H9 (cell line): ENCODE measurements around the gene CCS. TPM values are rescaled to one million over a fixed set of nuclear protein-coding genes. Genes with fewer than 3 reads are reported as not detected.

Source experiments
- DNase-seq: peaks from one replicate; pipeline ENCODE4 v3.0.0-alpha.2; 2017
- H2AFZ ChIP-seq: one replicate; pipeline ENCODE4 v1.6.1; 2013; ENCODE audit warnings: mild to moderate bottlenecking, low read length, control low read depth, moderate library complexity
- H2AK5ac ChIP-seq: 2 replicates; pipeline ENCODE4 v1.6.1; 2013; ENCODE audit warnings: low read length, control low read depth, mixed read lengths; ENCODE audit not compliant: insufficient read length
- H2BK120ac ChIP-seq: one replicate; pipeline ENCODE4 v1.6.1; 2013; ENCODE audit warnings: low read depth, mild to moderate bottlenecking, low read length, control low read depth, inconsistent platforms; ENCODE audit not compliant: poor library complexity, severe bottlenecking
- H2BK12ac ChIP-seq: 2 replicates; pipeline ENCODE4 v1.6.1; 2013; ENCODE audit warnings: low read length, control low read depth, mixed read lengths, low read depth; ENCODE audit not compliant: insufficient read length
- H2BK15ac ChIP-seq: 2 replicates; pipeline ENCODE4 v1.6.1; 2013; ENCODE audit warnings: low read depth, low read length, control low read depth
- H2BK20ac ChIP-seq: one replicate; pipeline ENCODE4 v1.6.1; 2013; ENCODE audit warnings: low read depth, mild to moderate bottlenecking, low read length, control low read depth, inconsistent platforms; ENCODE audit not compliant: poor library complexity, severe bottlenecking
- H2BK5ac ChIP-seq: 2 replicates; pipeline ENCODE4 v1.6.1; 2013; ENCODE audit warnings: low read length, control low read depth, mixed read lengths; ENCODE audit not compliant: insufficient read length
- H3K14ac ChIP-seq: 2 replicates; pipeline ENCODE4 v1.6.1; 2013; ENCODE audit warnings: low read length, control low read depth; ENCODE audit not compliant: insufficient read depth
- H3K18ac ChIP-seq: 2 replicates; pipeline ENCODE4 v1.6.1; 2013; ENCODE audit warnings: low read depth, mild to moderate bottlenecking, mixed read lengths, low read length, control low read depth; ENCODE audit not compliant: insufficient read length
- H3K23ac ChIP-seq: 2 replicates; pipeline ENCODE4 v1.6.1; 2013; ENCODE audit warnings: low read length, control low read depth, mixed read lengths, low read depth; ENCODE audit not compliant: insufficient read length
- H3K23me2 ChIP-seq: 2 replicates; pipeline ENCODE4 v1.6.1; 2013; ENCODE audit warnings: low read depth, mild to moderate bottlenecking, mixed read lengths, low read length, control low read depth; ENCODE audit not compliant: insufficient read length, poor library complexity, severe bottlenecking
- H3K27ac ChIP-seq: 2 replicates; pipeline ENCODE4 v1.5.1; 2013; ENCODE audit warnings: low read length, control low read depth, mixed read lengths, low read depth; ENCODE audit not compliant: insufficient read length
- H3K27me3 ChIP-seq: 2 replicates; pipeline ENCODE4 v1.6.1; 2013; ENCODE audit warnings: low read length, control low read depth, inconsistent platforms; ENCODE audit not compliant: insufficient read depth
- H3K4ac ChIP-seq: 2 replicates; pipeline ENCODE4 v1.6.1; 2013; ENCODE audit warnings: low read depth, mild to moderate bottlenecking, control low read depth, inconsistent platforms, low read length, moderate library complexity
- H3K4me1 ChIP-seq: 2 replicates; pipeline ENCODE4 v1.6.1; 2013; ENCODE audit warnings: low read length, control low read depth, inconsistent platforms; ENCODE audit not compliant: insufficient read depth
- H3K4me2 ChIP-seq: 2 replicates; pipeline ENCODE4 v1.6.1; 2013; ENCODE audit warnings: low read length, control low read depth, mixed read lengths; ENCODE audit not compliant: insufficient read length, insufficient read depth
- H3K56ac ChIP-seq: 2 replicates; pipeline ENCODE4 v1.6.1; 2013; ENCODE audit warnings: low read depth, mild to moderate bottlenecking, mixed read lengths, low read length, control low read depth; ENCODE audit not compliant: insufficient read length
- H3K79me1 ChIP-seq: 2 replicates; pipeline ENCODE4 v1.6.1; 2013; ENCODE audit warnings: low read depth, mild to moderate bottlenecking, moderate library complexity, low read length, control low read depth, inconsistent platforms; ENCODE audit not compliant: insufficient read depth, poor library complexity, severe bottlenecking
- H3K79me2 ChIP-seq: 2 replicates; pipeline ENCODE4 v1.6.1; 2013; ENCODE audit warnings: low read length, control low read depth, inconsistent platforms; ENCODE audit not compliant: insufficient read depth
- H3K9ac ChIP-seq: 2 replicates; pipeline ENCODE4 v1.6.1; 2013; ENCODE audit warnings: low read length, control low read depth, mixed read lengths; ENCODE audit not compliant: insufficient read length; ENCODE audit errors: extremely low read depth
- H3K9me3 ChIP-seq: one replicate; pipeline ENCODE4 v1.6.1; 2013; ENCODE audit warnings: low read depth, low read length, inconsistent platforms; ENCODE audit not compliant: control insufficient read depth
- H3T11ph ChIP-seq: one replicate; pipeline ENCODE4 v1.6.1; 2013; ENCODE audit warnings: mild to moderate bottlenecking, low read length, control low read depth, inconsistent platforms
- H4K20me1 ChIP-seq: one replicate; pipeline ENCODE4 v1.6.1; 2013; ENCODE audit not compliant: control insufficient read depth, insufficient read length, insufficient read depth
- H4K5ac ChIP-seq: 2 replicates; pipeline ENCODE4 v1.6.1; 2013; ENCODE audit warnings: low read depth, mild to moderate bottlenecking, mixed read lengths, low read length, control low read depth; ENCODE audit not compliant: insufficient read length
- H4K8ac ChIP-seq: replicated peaks from 2 replicates; pipeline ENCODE4 v1.6.1; 2013; ENCODE audit warnings: low read length, control low read depth, mixed read lengths, low read depth; ENCODE audit not compliant: insufficient read length
- H4K91ac ChIP-seq: 2 replicates; pipeline ENCODE4 v1.6.1; 2013; ENCODE audit warnings: low read depth, mild to moderate bottlenecking, moderate library complexity, mixed read lengths, low read length, control low read depth; ENCODE audit not compliant: insufficient read length
- H3K27ac Mint-ChIP-seq, 3 experiments: 2 replicates in 2 of 3; 3 replicates in 1 of 3; pipeline ENCODE4 v1.8.0; 2020 to 2021; ENCODE audit warnings: mixed read lengths in 3 of 3, mild to moderate bottlenecking in 1 of 3, moderate library complexity in 1 of 3
- H3K27me3 Mint-ChIP-seq: 2 replicates; pipeline ENCODE4 v1.8.0; 2021; ENCODE audit warnings: low read depth, mild to moderate bottlenecking, moderate library complexity, mixed read lengths
- H3K36me3 Mint-ChIP-seq, 3 experiments: 2 replicates in 2 of 3; 3 replicates in 1 of 3; pipeline ENCODE4 v1.8.0; 2020 to 2021; ENCODE audit warnings: low read depth in 3 of 3, mixed read lengths in 3 of 3; ENCODE audit not compliant: insufficient read depth in 1 of 3
- H3K4me1 Mint-ChIP-seq, 2 experiments: 2 replicates each; pipeline ENCODE4 v1.8.0; 2020; ENCODE audit warnings: mixed read lengths in 2 of 2
- H3K4me3 Mint-ChIP-seq, 2 experiments: 2 replicates in 1 of 2; 3 replicates in 1 of 2; pipeline ENCODE4 v1.8.0; 2020 to 2021; ENCODE audit warnings: mild to moderate bottlenecking in 2 of 2, mixed read lengths in 2 of 2, moderate library complexity in 1 of 2
- H3K9me3 Mint-ChIP-seq, 2 experiments: 2 replicates in 1 of 2; 3 replicates in 1 of 2; pipeline ENCODE4 v1.8.0; 2020; ENCODE audit warnings: mild to moderate bottlenecking in 2 of 2, mixed read lengths in 2 of 2, moderate library complexity in 1 of 2
- WGBS: extraction: QIAGEN DNeasy Blood & Tissue Kit; methylation state at CpG from one replicate; pipeline ENCODE4 v1.1.7; 2013; ENCODE audit warnings: missing lambda C conversion rate, low lambda C conversion rate, mixed read lengths; ENCODE audit not compliant: insufficient read length; ENCODE audit errors: extremely low coverage; 5-methylcytosine and 5-hydroxymethylcytosine counted together
- total RNA-seq: library from RNA; stranded (reverse); gene quantifications from 2 replicates; pipeline ENCODE4 v1.2.1, GENCODE V29; 2021
- TF ChIP-seq, protein P1 (sequence below): fragments of 200-600 bp; sonication (generic); conservative IDR thresholded peaks from 3 replicates; pipeline ENCODE4 v1.8.0; 2021; ENCODE audit warnings: antibody characterized with exemption, mild to moderate bottlenecking

The CCS gene
- total RNA-seq, 1 experiment from 2014 or later = 61.1 TPM

DNA sequence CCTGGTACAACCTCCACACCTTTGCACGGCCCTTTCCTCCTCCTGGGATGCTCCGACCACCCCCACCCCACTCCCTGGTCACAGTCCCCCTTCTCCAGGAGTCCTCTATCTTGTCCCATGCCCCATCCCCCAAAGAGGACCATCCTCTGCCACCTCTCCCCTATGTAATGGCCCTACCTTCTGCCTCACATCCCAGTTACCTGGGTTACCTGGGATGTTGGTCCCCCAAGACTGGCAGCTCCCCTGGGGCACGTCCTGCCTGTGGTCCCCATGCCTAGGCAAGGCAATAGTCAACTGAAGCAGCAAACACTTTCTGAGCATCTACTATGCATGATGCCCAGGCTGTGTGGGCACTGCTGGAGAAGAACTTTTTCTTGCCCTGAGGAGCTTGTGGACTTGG, 37.6 kb upstream of the CCS start:
- H3K9ac ChIP-seq = no peak overlapping the region
- H3K79me2 ChIP-seq = no peaks in the 10 kb centered on the region
- H3T11ph ChIP-seq = no peak overlapping the region
- no peaks in the 10 kb centered on the region for H3K9me3 ChIP-seq
- H4K20me1 ChIP-seq = no peaks in the 10 kb centered on the region
- H3K79me1 ChIP-seq = no peaks in the 10 kb centered on the region
- H4K8ac ChIP-seq = no peak overlapping the region
- H2BK120ac ChIP-seq = no peak overlapping the region
- peak overlapping the region in 1 of 3 experiments; percentile 39; a peak in 1 of 7 replicates for H3K27ac Mint-ChIP-seq
- no peak overlapping the region for H3K27ac ChIP-seq
- H3K27me3 ChIP-seq = no peaks in the 10 kb centered on the region
- H2BK12ac ChIP-seq = no peak overlapping the region
- H3K4me1 ChIP-seq = no peaks in the 10 kb centered on the region
- peaks cover 2% of the 10 kb centered on the region for H3K23me2 ChIP-seq
- no CpG with 5 or more reads among the region's 3 CpGs for WGBS
- no peak overlapping the region for H3K14ac ChIP-seq
- no peak overlapping the region for H3K4ac ChIP-seq
- no peak overlapping the region for H2BK5ac ChIP-seq
- no peak overlapping the region for H3K18ac ChIP-seq
- no peak overlapping the region for H2AFZ ChIP-seq
- peaks cover 0 to 6% of the 10 kb centered on the region in 2 experiments; a peak in 1 of 4 replicates for H3K4me1 Mint-ChIP-seq
- TF ChIP-seq, protein P1, sequence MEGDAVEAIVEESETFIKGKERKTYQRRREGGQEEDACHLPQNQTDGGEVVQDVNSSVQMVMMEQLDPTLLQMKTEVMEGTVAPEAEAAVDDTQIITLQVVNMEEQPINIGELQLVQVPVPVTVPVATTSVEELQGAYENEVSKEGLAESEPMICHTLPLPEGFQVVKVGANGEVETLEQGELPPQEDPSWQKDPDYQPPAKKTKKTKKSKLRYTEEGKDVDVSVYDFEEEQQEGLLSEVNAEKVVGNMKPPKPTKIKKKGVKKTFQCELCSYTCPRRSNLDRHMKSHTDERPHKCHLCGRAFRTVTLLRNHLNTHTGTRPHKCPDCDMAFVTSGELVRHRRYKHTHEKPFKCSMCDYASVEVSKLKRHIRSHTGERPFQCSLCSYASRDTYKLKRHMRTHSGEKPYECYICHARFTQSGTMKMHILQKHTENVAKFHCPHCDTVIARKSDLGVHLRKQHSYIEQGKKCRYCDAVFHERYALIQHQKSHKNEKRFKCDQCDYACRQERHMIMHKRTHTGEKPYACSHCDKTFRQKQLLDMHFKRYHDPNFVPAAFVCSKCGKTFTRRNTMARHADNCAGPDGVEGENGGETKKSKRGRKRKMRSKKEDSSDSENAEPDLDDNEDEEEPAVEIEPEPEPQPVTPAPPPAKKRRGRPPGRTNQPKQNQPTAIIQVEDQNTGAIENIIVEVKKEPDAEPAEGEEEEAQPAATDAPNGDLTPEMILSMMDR = no peak
- no peak overlapping the region for H3K4me2 ChIP-seq
- H3K9me3 Mint-ChIP-seq = no peaks in the 10 kb centered on the region; a peak in 1 of 5 replicates
- no peak overlapping the region for H3K23ac ChIP-seq
- H4K5ac ChIP-seq = no peak overlapping the region
- H2BK15ac ChIP-seq = no peak overlapping the region
- H2AK5ac ChIP-seq = no peak overlapping the region
- H2BK20ac ChIP-seq = no peak overlapping the region
- H4K91ac ChIP-seq = no peak overlapping the region
- no peak overlapping the region for H3K4me3 Mint-ChIP-seq
- peaks cover 16 to 70% (median 61%) of the 10 kb centered on the region in 3 experiments; a peak in 6 of 7 replicates for H3K36me3 Mint-ChIP-seq
- no peak overlapping the region for H3K56ac ChIP-seq
- no peaks in the 10 kb centered on the region for H3K27me3 Mint-ChIP-seq
- DNase-seq = no peak
